Activated T-helper 1 cell treated with anti-CD3 and anti-CD28 coated beads, Interleukin-12 subunit alpha, Interleukin-12 subunit beta, Interleukin-2, Interleukin-4 antibody, amounts not matched to agents 30 ng/mL and 10 ng/mL and 1 ng/mL, durations not matched to agents 14 hours and 24 hours and 36 hours (primary cell): ENCODE measurements around the gene FLYWCH1. TPM values are rescaled to one million over a fixed set of nuclear protein-coding genes. Genes with fewer than 3 reads are reported as not detected.
"Not testable (repeated sequence)": the region's sequence is repeated elsewhere in the genome, so short reads cannot be mapped to it uniquely, and the experiment has no call there.

Source experiments
- DNase-seq: peaks from one replicate; pipeline ENCODE4 v3.0.0; 2021; ENCODE audit warnings: low spot score
- H3K27ac Mint-ChIP-seq: one replicate; pipeline ENCODE4 v1.8.0; 2021; ENCODE audit warnings: mild to moderate bottlenecking, mixed read lengths
- H3K27me3 Mint-ChIP-seq: one replicate; pipeline ENCODE4 v1.8.0; 2022; ENCODE audit warnings: mild to moderate bottlenecking, moderate library complexity, mixed read lengths; ENCODE audit not compliant: insufficient read depth
- H3K36me3 Mint-ChIP-seq: one replicate; pipeline ENCODE4 v1.8.0; 2021; ENCODE audit warnings: low read depth, mixed read lengths
- H3K4me1 Mint-ChIP-seq: one replicate; pipeline ENCODE4 v1.8.0; 2021; ENCODE audit warnings: low read depth, mixed read lengths
- H3K4me3 Mint-ChIP-seq: one replicate; pipeline ENCODE4 v1.8.0; 2021; ENCODE audit warnings: mild to moderate bottlenecking, moderate library complexity, mixed read lengths
- H3K9me3 Mint-ChIP-seq: one replicate; pipeline ENCODE4 v1.8.0; 2021; ENCODE audit warnings: mixed read lengths
- intact Hi-C: fragments of 100-400 bp; cut with micrococcal nuclease; formaldehyde crosslinking; loops from one replicate; pipeline ENCODE4 v1.15.1; 2024
- total RNA-seq: library from RNA; stranded (reverse); gene quantifications from 2 replicates; pipeline ENCODE4 v1.2.3, GENCODE V29; 2022

The FLYWCH1 gene
- total RNA-seq, 1 donor from 2014 or later: 61.1 TPM

GRCh38 chr16:2933701-2934100 lies 22.0 kb downstream of the FLYWCH1 start:
- H3K36me3 Mint-ChIP-seq: peaks cover 11% of the 10 kb centered on the region
- DNase-seq: no peak

GRCh38 chr16:2934450-2934849 lies 22.7 kb downstream of the FLYWCH1 start:
- DNase-seq: no peak
- no peaks in the 10 kb centered on the region for H3K9me3 Mint-ChIP-seq
- H3K36me3 Mint-ChIP-seq: peaks cover 14% of the 10 kb centered on the region
- intact Hi-C loops: no loop called here
- H3K4me1 Mint-ChIP-seq: peaks cover 9% of the 10 kb centered on the region
- H3K27ac Mint-ChIP-seq: no peak overlapping the region
- H3K4me3 Mint-ChIP-seq: no peak overlapping the region
- H3K27me3 Mint-ChIP-seq: no peaks in the 10 kb centered on the region

More at GRCh38 chr16:2933701-2934100, 22.0 kb downstream of the FLYWCH1 start:
- intact Hi-C loops: no loop called here
- H3K4me3 Mint-ChIP-seq: no peak overlapping the region
- peaks cover 9% of the 10 kb centered on the region for H3K4me1 Mint-ChIP-seq
- H3K27ac Mint-ChIP-seq: no peak overlapping the region
- no peaks in the 10 kb centered on the region for H3K27me3 Mint-ChIP-seq
- no peaks in the 10 kb centered on the region for H3K9me3 Mint-ChIP-seq

- H3K36me3 Mint-ChIP-seq: peaks cover 14% of the 10 kb centered on the region
- no peak for DNase-seq
- intact Hi-C loops: no loop called here
- H3K27ac Mint-ChIP-seq: no peak overlapping the region
- no peak overlapping the region for H3K4me3 Mint-ChIP-seq
- H3K27me3 Mint-ChIP-seq: no peaks in the 10 kb centered on the region
- H3K9me3 Mint-ChIP-seq: no peaks in the 10 kb centered on the region
- peaks cover 9% of the 10 kb centered on the region for H3K4me1 Mint-ChIP-seq
Measured at GRCh38 chr16:2936436-2937011, 24.8 kb downstream of the FLYWCH1 start.

GRCh38 chr16:2937170-2937569 lies 25.4 kb downstream of the FLYWCH1 start:
- Mint-ChIP-seq H3K4me3 (no peak overlapping the region), H3K27ac (no peak overlapping the region), H3K9me3 (no peaks in the 10 kb centered on the region), H3K36me3 (peaks cover 14% of the 10 kb centered on the region), H3K27me3 (no peaks in the 10 kb centered on the region), H3K4me1 (peaks cover 9% of the 10 kb centered on the region)
- intact Hi-C loops: no loop called here
- DNase-seq: no peak

- H3K4me1 Mint-ChIP-seq: peaks cover 9% of the 10 kb centered on the region
- no peaks in the 10 kb centered on the region for H3K9me3 Mint-ChIP-seq
- intact Hi-C loops: no loop called here
- H3K4me3 Mint-ChIP-seq: no peak overlapping the region
- H3K27ac Mint-ChIP-seq: no peak overlapping the region
- H3K27me3 Mint-ChIP-seq: no peaks in the 10 kb centered on the region
- no peak for DNase-seq
- peaks cover 15% of the 10 kb centered on the region for H3K36me3 Mint-ChIP-seq
Measured at GRCh38 chr16:2938206-2938605, 26.5 kb downstream of the FLYWCH1 start.

GRCh38 chr16:2939968-2940367 lies 28.2 kb downstream of the FLYWCH1 start:
- Mint-ChIP-seq H3K9me3 (no peaks in the 10 kb centered on the region), H3K27ac (no peak overlapping the region), H3K4me1 (peaks cover 5% of the 10 kb centered on the region), H3K4me3 (no peak overlapping the region), H3K36me3 (peaks cover 9% of the 10 kb centered on the region), H3K27me3 (no peaks in the 10 kb centered on the region)
- intact Hi-C loops: no loop called here
- DNase-seq: no peak

- intact Hi-C loops: no loop called here
- no peak overlapping the region for H3K4me3 Mint-ChIP-seq
- H3K27me3 Mint-ChIP-seq: no peaks in the 10 kb centered on the region
- H3K27ac Mint-ChIP-seq: no peak overlapping the region
- H3K9me3 Mint-ChIP-seq: no peaks in the 10 kb centered on the region
- no peaks in the 10 kb centered on the region for H3K4me1 Mint-ChIP-seq
- peaks cover 7% of the 10 kb centered on the region for H3K36me3 Mint-ChIP-seq
- no peak for DNase-seq
Measured at GRCh38 chr16:2942045-2942444, 30.3 kb downstream of the FLYWCH1 start.

GRCh38 chr16:2943716-2944115 lies 32.0 kb downstream of the FLYWCH1 start:
- H3K4me1 Mint-ChIP-seq, H3K9me3 Mint-ChIP-seq, H3K27ac Mint-ChIP-seq, intact Hi-C loops, H3K36me3 Mint-ChIP-seq, H3K27me3 Mint-ChIP-seq, H3K4me3 Mint-ChIP-seq, DNase-seq: not testable (repeated sequence)

- H3K4me3 Mint-ChIP-seq: no peak overlapping the region
- intact Hi-C loops: no loop called here
- no peak overlapping the region for H3K27ac Mint-ChIP-seq
- no peaks in the 10 kb centered on the region for H3K4me1 Mint-ChIP-seq
- H3K9me3 Mint-ChIP-seq: no peaks in the 10 kb centered on the region
- no peak for DNase-seq
- no peaks in the 10 kb centered on the region for H3K27me3 Mint-ChIP-seq
- H3K36me3 Mint-ChIP-seq: peaks cover 4% of the 10 kb centered on the region
Measured at GRCh38 chr16:2946649-2947048, 34.9 kb downstream of the FLYWCH1 start.

GRCh38 chr16:2948807-2949704 lies 37.3 kb downstream of the FLYWCH1 start:
- Mint-ChIP-seq H3K9me3 (no peaks in the 10 kb centered on the region), H3K4me1 (no peaks in the 10 kb centered on the region), H3K36me3 (no peaks in the 10 kb centered on the region), H3K4me3 (no peak overlapping the region), H3K27me3 (no peaks in the 10 kb centered on the region), H3K27ac (no peak overlapping the region)
- intact Hi-C loops: no loop called here
- no peak for DNase-seq

- no peak overlapping the region for H3K27ac Mint-ChIP-seq
- intact Hi-C loops: no loop called here
- no peaks in the 10 kb centered on the region for H3K36me3 Mint-ChIP-seq
- no peak for DNase-seq
- no peaks in the 10 kb centered on the region for H3K4me1 Mint-ChIP-seq
- no peaks in the 10 kb centered on the region for H3K27me3 Mint-ChIP-seq
- no peaks in the 10 kb centered on the region for H3K9me3 Mint-ChIP-seq
- no peak overlapping the region for H3K4me3 Mint-ChIP-seq
Measured at GRCh38 chr16:2949705-2950352, 38.1 kb downstream of the FLYWCH1 start.

- no peaks in the 10 kb centered on the region for H3K27me3 Mint-ChIP-seq
- no peaks in the 10 kb centered on the region for H3K36me3 Mint-ChIP-seq
- H3K4me1 Mint-ChIP-seq: no peaks in the 10 kb centered on the region
- H3K27ac Mint-ChIP-seq: no peak overlapping the region
- DNase-seq: no peak
- no peaks in the 10 kb centered on the region for H3K9me3 Mint-ChIP-seq
- intact Hi-C loops: no loop called here
- no peak overlapping the region for H3K4me3 Mint-ChIP-seq
Measured at GRCh38 chr16:2950353-2950724, 38.6 kb downstream of the FLYWCH1 start.

- H3K27me3 Mint-ChIP-seq: no peaks in the 10 kb centered on the region
- no peak for DNase-seq
- H3K27ac Mint-ChIP-seq: no peak overlapping the region
- H3K4me1 Mint-ChIP-seq: no peaks in the 10 kb centered on the region
- H3K9me3 Mint-ChIP-seq: no peaks in the 10 kb centered on the region
- no peak overlapping the region for H3K4me3 Mint-ChIP-seq
- no peaks in the 10 kb centered on the region for H3K36me3 Mint-ChIP-seq
- intact Hi-C loops: no loop called here
Measured at GRCh38 chr16:2950773-2951172, 39.0 kb downstream of the FLYWCH1 start.
